HepG2 (cell line): ENCODE measurements around the gene LYST. TPM values are rescaled to one million over a fixed set of nuclear protein-coding genes. Genes with fewer than 3 reads are reported as not detected.

Experiments used
- ATAC-seq: fragments of 200-7000 bp; cut with Tn5 transposase; 3 replicates; pipeline ENCODE4 v1.9.1; 2020; ENCODE audit warnings: mild to moderate bottlenecking, moderate library complexity
- BruUV-seq: library from RNA; stranded (reverse); fragments of 400-500 nt; replicated peaks from 2 replicates; lab custom pipeline; 2021; lab: Mats Ljungman, UMichigan
- CTCF ChIA-PET: fragments of 300-600 bp; formaldehyde crosslinking; extraction: SDS; loops from one replicate; lab custom pipeline; 2021; ENCODE audit warnings: low total read pairs, inconsistent platforms, low intra/inter-chr PET ratio; lab: Yijun Ruan, JAX
- POLR2A ChIA-PET: fragments of 350-600 bp; sonication (Branson Sonifier 250); formaldehyde crosslinking; loops from one replicate; lab custom pipeline; 2020; ENCODE audit warnings: antibody characterized with exemption, inconsistent platforms; lab: Yijun Ruan, JAX
- DNase-seq: peaks from one replicate; pipeline ENCODE4 v3.0.0-alpha.2; 2015; ENCODE audit warnings: low spot score
- FAIRE-seq: peaks from 3 replicates; lab custom pipeline; 2011; peaks lifted over from hg19 to GRCh38; lab: Jason Lieb, UNC
- H2AFZ ChIP-seq: one replicate; pipeline ENCODE4 v1.6.1; 2011; ENCODE audit warnings: low read length, inconsistent platforms
- H3K27ac ChIP-seq: fragments of 300-600 bp; 3 replicates; pipeline ENCODE4 v1.8.0; 2011; ENCODE audit warnings: mixed run types, mild to moderate bottlenecking, mixed read lengths, low read length, inconsistent platforms; ENCODE audit not compliant: insufficient read depth; ENCODE audit errors: extremely low read length
- H3K27me3 ChIP-seq, 2 experiments: fragments of 200-600 bp in 1 of 2; 2 replicates in 1 of 2; 3 replicates in 1 of 2; pipeline versions ENCODE4 v1.6.0 to v1.8.0; 2011; ENCODE audit warnings: low read length in 2 of 2, mild to moderate bottlenecking in 2 of 2, moderate library complexity in 2 of 2, inconsistent platforms in 1 of 2; ENCODE audit not compliant: insufficient read depth in 2 of 2, control insufficient read depth in 1 of 2
- H3K36me3 ChIP-seq, 2 experiments: fragments of 200-600 bp in 1 of 2; replicated peaks in 1 of 2; 2 replicates in 1 of 2; 3 replicates in 1 of 2; pipeline versions ENCODE4 v1.5.1 to v1.8.0; 2011; ENCODE audit warnings: low read length in 2 of 2, inconsistent platforms in 1 of 2; ENCODE audit not compliant: insufficient read depth in 2 of 2, control insufficient read depth in 1 of 2
- H3K4me1 ChIP-seq: 2 replicates; pipeline ENCODE4 v1.5.1; 2012; ENCODE audit warnings: low read length, inconsistent platforms; ENCODE audit not compliant: insufficient read depth
- H3K4me2 ChIP-seq: 2 replicates; pipeline ENCODE4 v1.6.0; 2011; ENCODE audit warnings: low read depth, low read length, inconsistent platforms
- H3K4me3 ChIP-seq, 3 experiments: fragments of 200-600 bp in 1 of 3; sonication (generic), shearing (Covaris generic) in 1 of 3; replicated peaks in 1 of 3; 2 replicates each; pipeline ENCODE4 v1.5.1; 2011 to 2016; ENCODE audit warnings: low read length in 3 of 3, inconsistent platforms in 2 of 3, low read depth in 2 of 3, mild to moderate bottlenecking in 2 of 3, control low read depth in 1 of 3, mixed read lengths in 1 of 3; ENCODE audit not compliant: insufficient read depth in 1 of 3
- H3K79me2 ChIP-seq: one replicate; pipeline ENCODE4 v1.6.1; 2011; ENCODE audit warnings: low read length, inconsistent platforms; ENCODE audit not compliant: insufficient read depth
- H3K9ac ChIP-seq: 2 replicates; pipeline ENCODE4 v1.6.0; 2011; ENCODE audit warnings: mild to moderate bottlenecking, low read depth, low read length, inconsistent platforms; ENCODE audit not compliant: insufficient read depth
- H3K9me3 ChIP-seq: 2 replicates; pipeline ENCODE4 v1.5.1; 2012; ENCODE audit warnings: mild to moderate bottlenecking, low read length
- H4K20me1 ChIP-seq: 2 replicates; pipeline ENCODE4 v1.6.0; 2011; ENCODE audit warnings: inconsistent platforms, mild to moderate bottlenecking, low read length, moderate library complexity; ENCODE audit not compliant: insufficient read depth
- CENPX ChIP-seq: sonication (generic); formaldehyde crosslinking; IDR thresholded peaks from 2 replicates; pipeline ENCODE4 v1.9.0; 2021; ENCODE audit warnings: mild to moderate bottlenecking, missing genetic modification reagents, moderate library complexity
- E2F1 ChIP-seq: sonication (generic); formaldehyde crosslinking; IDR thresholded peaks from 2 replicates; pipeline ENCODE4 v1.5.0; 2020; ENCODE audit warnings: missing genetic modification reagents
- IKZF4 ChIP-seq: sonication (generic); formaldehyde crosslinking; IDR thresholded peaks from 2 replicates; pipeline ENCODE4 v1.5.1; 2020; ENCODE audit warnings: borderline replicate concordance, mild to moderate bottlenecking, low read depth, missing genetic modification reagents; ENCODE audit errors: not compliant biosample characterization
- MEIS2 ChIP-seq: sonication (generic); formaldehyde crosslinking; IDR thresholded peaks from 2 replicates; pipeline ENCODE4 v1.9.0; 2021; ENCODE audit warnings: mild to moderate bottlenecking, missing genetic modification reagents
- MLLT10 ChIP-seq: sonication (generic); formaldehyde crosslinking; IDR thresholded peaks from 2 replicates; pipeline ENCODE4 v1.4.0; 2020; ENCODE audit warnings: missing genetic modification reagents
- SMYD3 ChIP-seq: sonication (generic); formaldehyde crosslinking; IDR thresholded peaks from 2 replicates; pipeline ENCODE4 v1.8.1; 2023; ENCODE audit warnings: mild to moderate bottlenecking, missing genetic modification reagents
- TIGD3 ChIP-seq: sonication (generic); formaldehyde crosslinking; IDR thresholded peaks from 2 replicates; pipeline ENCODE4 v1.5.1; 2020; ENCODE audit warnings: mild to moderate bottlenecking, missing genetic modification reagents, borderline replicate concordance
- ZC3H4 ChIP-seq: sonication (generic); formaldehyde crosslinking; IDR thresholded peaks from 2 replicates; pipeline ENCODE4 v1.4.0; 2020; ENCODE audit warnings: missing genetic modification reagents, borderline replicate concordance
- ZNF275 ChIP-seq: sonication (generic); formaldehyde crosslinking; IDR thresholded peaks from 2 replicates; pipeline ENCODE4 v1.8.0; 2022; ENCODE audit warnings: missing genetic modification reagents, mild to moderate bottlenecking, inconsistent platforms, borderline replicate concordance
- ZNF282 ChIP-seq: fragments of 450-650 bp; IDR thresholded peaks from 2 replicates; pipeline ENCODE4 v1.6.1; 2018; ENCODE audit not compliant: partially characterized antibody
- ZNF326 ChIP-seq: sonication (generic); formaldehyde crosslinking; IDR thresholded peaks from 2 replicates; pipeline ENCODE4 v1.4.0; 2020; ENCODE audit warnings: missing genetic modification reagents, borderline replicate concordance
- ZNF382 ChIP-seq: sonication (generic); formaldehyde crosslinking; IDR thresholded peaks from 2 replicates; pipeline ENCODE4 v1.5.0; 2020; ENCODE audit warnings: missing genetic modification reagents, mild to moderate bottlenecking, borderline replicate concordance
- ZNF496 ChIP-seq: sonication (generic); formaldehyde crosslinking; IDR thresholded peaks from 2 replicates; pipeline ENCODE4 v1.8.1; 2023; ENCODE audit warnings: mild to moderate bottlenecking, moderate library complexity, missing genetic modification reagents; ENCODE audit not compliant: insufficient replicate concordance
- ZNF550 ChIP-seq: sonication (generic); formaldehyde crosslinking; IDR thresholded peaks from 2 replicates; pipeline ENCODE4 v1.4.0; 2020; ENCODE audit warnings: mild to moderate bottlenecking, missing genetic modification reagents, borderline replicate concordance
- ZSCAN5A ChIP-seq: sonication (generic); formaldehyde crosslinking; IDR thresholded peaks from 2 replicates; pipeline ENCODE4 v1.8.0; 2022; ENCODE audit warnings: mild to moderate bottlenecking, missing genetic modification reagents, borderline replicate concordance
- WGBS: methylation state at CpG from one replicate; pipeline ENCODE4 v1.1.6; 2017; ENCODE audit warnings: low lambda C conversion rate; 5-methylcytosine and 5-hydroxymethylcytosine counted together
- in situ Hi-C: cut with HindIII; loops from 2 replicates; pipeline ENCODE4 v1.10.0; 2017; ENCODE audit warnings: low pct_unique_long_range_greater_than_20kb; ENCODE audit not compliant: extremely low pct_ligation_motif_present
- intact Hi-C: fragments of 100-400 bp; cut with micrococcal nuclease; formaldehyde crosslinking; loops from one replicate; pipeline ENCODE4 v1.10.0; 2022; ENCODE audit not compliant: unreplicated experiment
- polyA plus RNA-seq, 8 experiments: library from polyadenylated mRNA; depleted of rRNA in 3 of 8; stranded (reverse) in 7 of 8; unstranded in 1 of 8; fragments of >200 nt; fragmentation: Illumina TruSeq in 4 of 8; extraction: Trizol in 4 of 8; gene quantifications; 2 replicates each; pipeline versions ENCODE4 v1.2.1 to v1.2.3, GENCODE V29; 2011 to 2016; ENCODE audit warnings: low read depth in 4 of 8, missing spikeins in 1 of 8, mixed read lengths in 1 of 8; ENCODE audit not compliant: insufficient read depth in 1 of 8
- total RNA-seq, 5 experiments: library from RNA; depleted of rRNA; stranded (reverse); fragments of >200 nt; fragmentation: Illumina TruSeq; extraction: Trizol; gene quantifications; 2 replicates each; pipeline ENCODE4 v1.2.3, GENCODE V29; 2016; ENCODE audit warnings: low read depth in 1 of 5
- TF ChIP-seq, protein P1 (sequence below): sonication (generic); formaldehyde crosslinking; IDR thresholded peaks from 2 replicates; pipeline ENCODE4 v1.5.1; 2020; ENCODE audit warnings: missing genetic modification reagents, mild to moderate bottlenecking, borderline replicate concordance

LYST gene
- total and polyA plus RNA-seq, 2 of the 13 experiments (the other 11 are each of a cell fraction or from before 2014, with no cell fraction given): 0.91 to 2.5 TPM

DNA sequence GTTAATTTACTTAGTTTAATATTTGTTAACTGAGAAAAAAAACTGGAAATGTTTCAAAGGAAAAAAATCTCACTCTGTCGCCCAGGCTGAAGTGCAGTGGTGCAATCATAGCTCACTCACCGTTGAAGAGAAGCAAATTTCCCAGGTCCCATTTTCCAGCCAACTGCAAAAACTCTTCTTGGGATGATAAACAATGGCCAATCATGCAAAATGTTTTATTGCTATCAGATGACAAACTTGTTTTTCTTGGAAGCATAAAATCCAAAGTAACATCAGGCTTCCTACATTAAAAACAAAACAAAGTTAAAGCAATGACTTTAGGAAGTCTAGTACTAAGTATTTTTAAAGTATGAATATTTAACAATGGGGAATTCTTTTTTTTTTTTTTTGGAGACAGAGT lies 84.9 kb downstream of the LYST start:
- Histone ChIP-seq H2AFZ (no peak overlapping the region), H3K4me1 (no peaks in the 10 kb centered on the region), H3K27ac (no peak overlapping the region), H3K9ac (no peak overlapping the region), H3K27me3 (no peaks in the 10 kb centered on the region), H3K9me3 (no peaks in the 10 kb centered on the region), H3K79me2 (no peaks in the 10 kb centered on the region), H4K20me1 (no peaks in the 10 kb centered on the region), H3K4me3 (no peak overlapping the region), H3K4me2 (no peak overlapping the region), H3K36me3 (no peaks in the 10 kb centered on the region)
- in situ Hi-C loops: loop anchor here (10.0 kb wide), 1 partner anchor 267 kb away; no protein-coding TSS in a partner anchor
- BruUV-seq: no TSS peak
- 36% methylated on average over 2 of the region's 2 CpGs for WGBS
- DNase-seq (no peak), FAIRE-seq (no peak), ATAC-seq (no peak)
- CTCF ChIA-PET: interaction anchor here (0.9 kb wide), 1 partner anchor 267 kb away, joined by 3 read pairs; no protein-coding TSS in a partner anchor
- intact Hi-C loops: loop anchor here (10.0 kb wide), 1 partner anchor 687 kb away; no protein-coding TSS in a partner anchor
- POLR2A ChIA-PET: no interaction called here
- TF ChIP-seq ZNF282 (no peak), ZNF496 (CRISPR knock-in tag) (no peak), IKZF4 (no peak), MLLT10 (CRISPR knock-in tag) (no peak), TIGD3 (CRISPR knock-in tag) (no peak), ZC3H4 (CRISPR knock-in tag) (no peak), ZNF275 (CRISPR knock-in tag) (no peak), CENPX (no peak), ZNF382 (CRISPR knock-in tag) (no peak), ZSCAN5A (no peak), ZNF550 (no peak), E2F1 (CRISPR knock-in tag) (no peak), ZNF326 (CRISPR knock-in tag) (no peak), MEIS2 (CRISPR knock-in tag) (no peak), SMYD3 (CRISPR knock-in tag) (no peak)
- TF ChIP-seq, protein P1, sequence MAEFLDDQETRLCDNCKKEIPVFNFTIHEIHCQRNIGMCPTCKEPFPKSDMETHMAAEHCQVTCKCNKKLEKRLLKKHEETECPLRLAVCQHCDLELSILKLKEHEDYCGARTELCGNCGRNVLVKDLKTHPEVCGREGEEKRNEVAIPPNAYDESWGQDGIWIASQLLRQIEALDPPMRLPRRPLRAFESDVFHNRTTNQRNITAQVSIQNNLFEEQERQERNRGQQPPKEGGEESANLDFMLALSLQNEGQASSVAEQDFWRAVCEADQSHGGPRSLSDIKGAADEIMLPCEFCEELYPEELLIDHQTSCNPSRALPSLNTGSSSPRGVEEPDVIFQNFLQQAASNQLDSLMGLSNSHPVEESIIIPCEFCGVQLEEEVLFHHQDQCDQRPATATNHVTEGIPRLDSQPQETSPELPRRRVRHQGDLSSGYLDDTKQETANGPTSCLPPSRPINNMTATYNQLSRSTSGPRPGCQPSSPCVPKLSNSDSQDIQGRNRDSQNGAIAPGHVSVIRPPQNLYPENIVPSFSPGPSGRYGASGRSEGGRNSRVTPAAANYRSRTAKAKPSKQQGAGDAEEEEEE: no peak
